OCI-LY7 (cell line): ENCODE measurements around the gene TPRN. TPM values are rescaled to one million over a fixed set of nuclear protein-coding genes. Genes with fewer than 3 reads are reported as not detected.

ENCODE experiments used
- BruUV-seq: library from RNA; stranded (reverse); fragments of 400-500 nt; replicated peaks from 2 replicates; lab custom pipeline; 2021; lab: Mats Ljungman, UMichigan
- CTCF ChIA-PET: fragments of 300-600 bp; sonication (Branson Sonifier 250); formaldehyde crosslinking; loops from one replicate; lab custom pipeline; 2022; ENCODE audit warnings: antibody characterized with exemption; ENCODE audit not compliant: unreplicated experiment; lab: Charles Lee
- POLR2A ChIA-PET: fragments of 300-600 bp; sonication (Branson Sonifier 250); formaldehyde crosslinking; loops from one replicate; lab custom pipeline; 2022; ENCODE audit warnings: antibody characterized with exemption; lab: Charles Lee
- DNase-seq: peaks from one replicate; pipeline ENCODE4 v3.0.0-alpha.2; 2015; ENCODE audit warnings: low spot score
- H2AFZ ChIP-seq: fragments of 200-600 bp; sonication (generic), shearing (Covaris generic); 2 replicates; pipeline ENCODE4 v1.6.1; 2014; ENCODE audit warnings: mild to moderate bottlenecking, antibody characterized with exemption, low read length, moderate library complexity
- H3K27ac ChIP-seq: fragments of 200-600 bp; sonication (generic); 2 replicates; pipeline ENCODE4 v1.5.1; 2014; ENCODE audit warnings: mixed run types, low read depth, mild to moderate bottlenecking, moderate library complexity, low read length, inconsistent platforms; ENCODE audit not compliant: poor library complexity, severe bottlenecking
- H3K36me3 ChIP-seq: fragments of 200-600 bp; sonication (generic); 2 replicates; pipeline ENCODE4 v1.6.1; 2014; ENCODE audit warnings: mild to moderate bottlenecking, antibody characterized with exemption, low read length, moderate library complexity, mixed read lengths; ENCODE audit not compliant: insufficient read depth
- H3K4me1 ChIP-seq: fragments of 200-600 bp; sonication (generic); 2 replicates; pipeline ENCODE4 v1.5.1; 2014; ENCODE audit warnings: mild to moderate bottlenecking, low read length; ENCODE audit not compliant: insufficient read depth, poor library complexity, severe bottlenecking
- H3K4me2 ChIP-seq: fragments of 200-600 bp; sonication (generic); 2 replicates; pipeline ENCODE4 v1.6.1; 2014; ENCODE audit warnings: mild to moderate bottlenecking, low read length
- H3K4me3 ChIP-seq: fragments of 200-600 bp; sonication (generic); 2 replicates; pipeline ENCODE4 v1.5.1; 2014; ENCODE audit warnings: mild to moderate bottlenecking, low read depth, low read length; ENCODE audit not compliant: poor library complexity, severe bottlenecking
- H3K79me2 ChIP-seq: fragments of 200-600 bp; sonication (generic); 2 replicates; pipeline ENCODE4 v1.6.1; 2016; ENCODE audit warnings: low read depth, mild to moderate bottlenecking, low read length, moderate library complexity, mixed read lengths; ENCODE audit not compliant: insufficient read depth
- H3K9me2 ChIP-seq: fragments of 200-600 bp; sonication (generic); 2 replicates; pipeline ENCODE4 v1.6.1; 2016; ENCODE audit warnings: mild to moderate bottlenecking, low read length, mixed read lengths; ENCODE audit not compliant: insufficient read depth
- H3K9me3 ChIP-seq: fragments of 200-600 bp; sonication (generic); 2 replicates; pipeline ENCODE4 v1.6.1; 2014; ENCODE audit warnings: mild to moderate bottlenecking, mixed run types, low read length, mixed read lengths
- H4K20me1 ChIP-seq: fragments of 200-600 bp; sonication (generic); 2 replicates; pipeline ENCODE4 v1.6.1; 2014; ENCODE audit warnings: mild to moderate bottlenecking, antibody characterized with exemption, low read length, moderate library complexity, mixed read lengths; ENCODE audit not compliant: insufficient read depth
- EZH2phosphoT487 ChIP-seq: fragments of 200-600 bp; sonication (generic); IDR thresholded peaks from 2 replicates; pipeline ENCODE4 v1.6.1; 2018; ENCODE audit warnings: low read depth, borderline replicate concordance, mild to moderate bottlenecking, mixed run types, antibody characterized with exemption, low read length, moderate library complexity, mixed read lengths
- intact Hi-C: fragments of 100-400 bp; cut with micrococcal nuclease; formaldehyde crosslinking; loops from one replicate; pipeline ENCODE4 v1.10.0; 2022; ENCODE audit not compliant: unreplicated experiment
- total RNA-seq, 2 experiments: library from RNA; depleted of rRNA in 1 of 2; stranded (reverse); fragments of >200 nt in 1 of 2; shearing (Covaris generic) in 1 of 2; gene quantifications; 2 replicates each; pipeline ENCODE4 v1.2.3, GENCODE V29; 2014 to 2022
- TF ChIP-seq, protein P1 (sequence below): fragments of 200-600 bp; sonication (generic); conservative IDR thresholded peaks from 2 replicates; pipeline ENCODE4 v1.5.1; 2014; ENCODE audit warnings: mild to moderate bottlenecking, antibody characterized with exemption, low read length, moderate library complexity, mixed read lengths

Gene TPRN
- total RNA-seq, 2 experiments from 2014 or later = 9.0 to 15.9 TPM

DNA sequence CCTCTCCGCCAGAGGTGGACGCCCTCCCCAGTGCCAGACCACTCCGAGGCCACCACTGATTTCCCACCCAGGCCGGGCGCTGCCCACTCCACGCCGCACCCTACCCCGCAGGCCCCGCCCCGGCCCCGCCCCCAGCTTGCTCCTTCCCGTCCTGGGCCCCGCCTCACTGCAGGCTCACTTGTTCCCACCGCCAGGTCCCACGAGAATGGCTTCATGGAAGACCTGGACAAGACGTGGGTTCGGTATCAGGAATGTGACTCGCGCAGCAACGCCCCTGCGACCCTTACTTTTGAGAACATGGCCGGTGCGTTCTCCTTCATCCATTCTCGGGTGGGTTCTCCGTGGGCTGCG, 37.2 kb downstream of the TPRN start:
- ChIA-PET CTCF (no interaction called here), POLR2A (no interaction called here)
- no TSS peak for BruUV-seq
- intact Hi-C loops = no loop called here
- no peak for DNase-seq
- no peaks in the 10 kb centered on the region for H3K9me2 ChIP-seq
- no peak overlapping the region for H2AFZ ChIP-seq
- no peak overlapping the region for H3K27ac ChIP-seq
- TF ChIP-seq, protein P1, sequence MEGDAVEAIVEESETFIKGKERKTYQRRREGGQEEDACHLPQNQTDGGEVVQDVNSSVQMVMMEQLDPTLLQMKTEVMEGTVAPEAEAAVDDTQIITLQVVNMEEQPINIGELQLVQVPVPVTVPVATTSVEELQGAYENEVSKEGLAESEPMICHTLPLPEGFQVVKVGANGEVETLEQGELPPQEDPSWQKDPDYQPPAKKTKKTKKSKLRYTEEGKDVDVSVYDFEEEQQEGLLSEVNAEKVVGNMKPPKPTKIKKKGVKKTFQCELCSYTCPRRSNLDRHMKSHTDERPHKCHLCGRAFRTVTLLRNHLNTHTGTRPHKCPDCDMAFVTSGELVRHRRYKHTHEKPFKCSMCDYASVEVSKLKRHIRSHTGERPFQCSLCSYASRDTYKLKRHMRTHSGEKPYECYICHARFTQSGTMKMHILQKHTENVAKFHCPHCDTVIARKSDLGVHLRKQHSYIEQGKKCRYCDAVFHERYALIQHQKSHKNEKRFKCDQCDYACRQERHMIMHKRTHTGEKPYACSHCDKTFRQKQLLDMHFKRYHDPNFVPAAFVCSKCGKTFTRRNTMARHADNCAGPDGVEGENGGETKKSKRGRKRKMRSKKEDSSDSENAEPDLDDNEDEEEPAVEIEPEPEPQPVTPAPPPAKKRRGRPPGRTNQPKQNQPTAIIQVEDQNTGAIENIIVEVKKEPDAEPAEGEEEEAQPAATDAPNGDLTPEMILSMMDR = no peak
- no peak for TF ChIP-seq EZH2phosphoT487
- no peaks in the 10 kb centered on the region for H3K79me2 ChIP-seq
- no peak overlapping the region for H3K4me3 ChIP-seq
- H3K9me3 ChIP-seq = no peaks in the 10 kb centered on the region
- H4K20me1 ChIP-seq = no peaks in the 10 kb centered on the region
- H3K4me2 ChIP-seq = no peak overlapping the region
- H3K4me1 ChIP-seq = peaks cover 14% of the 10 kb centered on the region
- H3K36me3 ChIP-seq = no peaks in the 10 kb centered on the region

DNA sequence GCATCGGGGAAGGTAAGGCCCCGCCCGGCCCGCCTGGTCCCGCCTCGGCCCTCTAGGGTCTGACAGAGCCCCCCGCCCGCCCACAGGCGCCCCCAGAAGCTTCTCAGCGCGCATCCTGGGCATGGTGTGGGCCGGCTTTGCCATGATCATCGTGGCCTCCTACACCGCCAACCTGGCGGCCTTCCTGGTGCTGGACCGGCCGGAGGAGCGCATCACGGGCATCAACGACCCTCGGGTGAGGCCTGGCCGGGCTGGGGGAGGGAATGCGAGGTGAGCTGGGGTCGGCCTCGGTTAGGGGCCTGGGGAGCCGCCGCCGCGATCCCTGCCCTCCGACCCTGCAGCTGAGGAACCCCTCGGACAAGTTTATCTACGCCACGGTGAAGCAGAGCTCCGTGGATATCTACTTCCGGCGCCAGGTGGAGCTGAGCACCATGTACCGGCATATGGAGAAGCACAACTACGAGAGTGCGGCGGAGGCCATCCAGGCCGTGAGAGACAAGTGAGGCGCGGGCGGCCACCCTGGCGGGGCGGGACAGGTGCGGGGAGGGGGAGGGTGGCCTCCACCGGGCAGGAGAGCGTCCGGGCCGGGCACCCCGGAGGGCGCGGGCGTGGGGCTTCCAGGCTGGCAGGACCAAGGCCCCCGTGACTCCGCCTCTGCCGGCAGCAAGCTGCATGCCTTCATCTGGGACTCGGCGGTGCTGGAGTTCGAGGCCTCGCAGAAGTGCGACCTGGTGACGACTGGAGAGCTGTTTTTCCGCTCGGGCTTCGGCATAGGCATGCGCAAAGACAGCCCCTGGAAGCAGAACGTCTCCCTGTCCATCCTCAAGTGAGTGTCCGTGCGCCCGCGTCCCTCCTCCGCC, 37.8 kb downstream of the TPRN start:
- no peak overlapping the region for H3K4me3 ChIP-seq
- no peaks in the 10 kb centered on the region for H3K9me2 ChIP-seq
- POLR2A ChIA-PET = no interaction called here
- no peaks in the 10 kb centered on the region for H3K36me3 ChIP-seq
- no peak overlapping the region for H3K27ac ChIP-seq
- H3K9me3 ChIP-seq = no peaks in the 10 kb centered on the region
- H3K4me2 ChIP-seq = no peak overlapping the region
- intact Hi-C loops = no loop called here
- H3K79me2 ChIP-seq = no peaks in the 10 kb centered on the region
- CTCF ChIA-PET = no interaction called here
- H2AFZ ChIP-seq = no peak overlapping the region
- BruUV-seq = no TSS peak
- H4K20me1 ChIP-seq = no peaks in the 10 kb centered on the region
- TF ChIP-seq, protein P1 = no peak
- TF ChIP-seq EZH2phosphoT487 = no peak
- DNase-seq = no peak
- H3K4me1 ChIP-seq = peaks cover 18% of the 10 kb centered on the region
